IPS-NIHi11 (cell line): Measurements from ENCODE around the gene POTEF.
A peak's percentile ranks its signal among the peaks of the same experiment; 100 is the strongest.
"Not testable (repeated sequence)": the region's sequence is repeated elsewhere in the genome, so short reads cannot be mapped to it uniquely, and the experiment has no call there.

Experiments
- DNase-seq: peaks from one replicate; pipeline ENCODE4 v3.0.0; 2012; ENCODE audit warnings: mixed read lengths, low spot score

The POTEF gene

GRCh38 chr2:130128464-130128863 lies 558 bp downstream of the POTEF start:
- DNase-seq, result not testable (repeated sequence)

- not testable (repeated sequence) for DNase-seq
Observed at GRCh38 chr2:130127726-130128125, 1.3 kb downstream of the POTEF start.

- DNase-seq, result not testable (repeated sequence)
Observed at GRCh38 chr2:130120924-130121323, 8.1 kb downstream of the POTEF start.

GRCh38 chr2:130102597-130103363 lies 26.2 kb downstream of the POTEF start:
- not testable (repeated sequence) for DNase-seq

- not testable (repeated sequence) for DNase-seq
Observed at GRCh38 chr2:130062645-130063044, 66.4 kb downstream of the POTEF start.

- DNase-seq, result not testable (repeated sequence)
Observed at GRCh38 chr2:130059982-130060381, 69.0 kb downstream of the POTEF start.

GRCh38 chr2:130056336-130056735 lies 72.7 kb downstream of the POTEF start:
- DNase-seq, result not testable (repeated sequence)

- not testable (repeated sequence) for DNase-seq
Observed at GRCh38 chr2:130053217-130053911, 75.7 kb downstream of the POTEF start.

GRCh38 chr2:130052376-130052775 lies 76.6 kb downstream of the POTEF start:
- DNase-seq, result not testable (repeated sequence)

GRCh38 chr2:130048422-130048821 lies 80.6 kb downstream of the POTEF start:
- not testable (repeated sequence) for DNase-seq

GRCh38 chr2:130038265-130038603 lies 90.8 kb downstream of the POTEF start:
- not testable (repeated sequence) for DNase-seq

- DNase-seq, result peak; percentile 3
Observed at GRCh38 chr2:130025931-130026330, 103.1 kb downstream of the POTEF start.
